ENCODE results near the gene ADGRA1. TPM values are rescaled to one million over a fixed set of nuclear protein-coding genes. Genes with fewer than 3 reads are reported as not detected.

ADGRA1 gene
- polyA plus RNA-seq, 3 donors, result not detected

GRCh38 chr10:133048266-133048665, 39.5 kb upstream of the ADGRA1 start:
- Mint-ChIP-seq H3K9me3 (peaks cover 0 to 8% (median 0%) of the 10 kb centered on the region in 7 donors), H3K27ac (peak overlapping the region in 1 of 7 donors; percentile 77), H3K4me3 (no peak overlapping the region), H3K36me3 (no peaks in the 10 kb centered on the region), H3K27me3 (ENCODE audit: low read depth in 3 of 3) (peaks cover 7 to 11% (median 7%) of the 10 kb centered on the region in 3 donors), H3K4me1 (no peaks in the 10 kb centered on the region)
- no peak overlapping the region for H3K4me3 ChIP-seq (replicated peaks in 1 of 3; ENCODE audit: low read depth in 2 of 3, low read length in 3 of 3)
- no peak overlapping the region for H3K9ac ChIP-seq (ENCODE audit: insufficient read depth, low read length, poor library complexity, severe bottlenecking)
- H4K20me1 ChIP-seq (ENCODE audit: insufficient read depth, low read length), result no peaks in the 10 kb centered on the region
- no peak overlapping the region for H3K4me2 ChIP-seq (replicated peaks; ENCODE audit: extremely low read depth, low read length, poor library complexity, severe bottlenecking)
- DNase-seq, result no peak
- TF ChIP-seq CTCF (IDR thresholded peaks at IDR 0.05), result no peak
- no peaks in the 10 kb centered on the region for H3K79me2 ChIP-seq (ENCODE audit: insufficient read depth, low read length)
- peaks cover 0 to 3% of the 10 kb centered on the region in 2 donors for H3K27me3 ChIP-seq (ENCODE audit: control insufficient read depth in 2 of 2, insufficient read depth in 2 of 2, low read length in 2 of 2)
- no peaks in the 10 kb centered on the region for H3K36me3 ChIP-seq (replicated peaks in 1 of 2; ENCODE audit: control insufficient read depth in 1 of 2, insufficient read depth in 2 of 2, low read length in 2 of 2)
- no peaks in the 10 kb centered on the region for H3K4me1 ChIP-seq (ENCODE audit: control insufficient read depth in 1 of 2, insufficient read depth in 2 of 2, low read length in 2 of 2)
- WGBS (ENCODE audit: insufficient coverage), result 5% methylated on average over 12 of the region's 13 CpGs
- H3K27ac ChIP-seq (ENCODE audit: low read depth in 1 of 2, low read length in 2 of 2), result no peak overlapping the region
- intact Hi-C loops (cut with micrococcal nuclease), result no loop called here
- H3K9me3 ChIP-seq (replicated peaks in 1 of 2; ENCODE audit: control insufficient read depth in 1 of 2, insufficient read depth in 1 of 2, low read length in 2 of 2), result no peaks in the 10 kb centered on the region
- H2AFZ ChIP-seq (ENCODE audit: insufficient read depth, low read depth, low read length, poor library complexity, severe bottlenecking), result no peak overlapping the region

GRCh38 chr10:133048926-133049325, 38.8 kb upstream of the ADGRA1 start:
- Mint-ChIP-seq H3K9me3 (peaks cover 0 to 8% (median 0%) of the 10 kb centered on the region in 7 donors), H3K4me1 (no peaks in the 10 kb centered on the region), H3K4me3 (peak overlapping the region in 1 of 2 donors; percentile 65), H3K36me3 (no peaks in the 10 kb centered on the region), H3K27me3 (ENCODE audit: low read depth in 3 of 3) (peaks cover 7 to 11% (median 7%) of the 10 kb centered on the region in 3 donors), H3K27ac (no peak overlapping the region)
- no peak overlapping the region for H2AFZ ChIP-seq (ENCODE audit: insufficient read depth, low read depth, low read length, poor library complexity, severe bottlenecking)
- no peaks in the 10 kb centered on the region for H3K9me3 ChIP-seq (replicated peaks in 1 of 2; ENCODE audit: control insufficient read depth in 1 of 2, insufficient read depth in 1 of 2, low read length in 2 of 2)
- no peaks in the 10 kb centered on the region for H3K79me2 ChIP-seq (ENCODE audit: insufficient read depth, low read length)
- no peaks in the 10 kb centered on the region for H4K20me1 ChIP-seq (ENCODE audit: insufficient read depth, low read length)
- 96% methylated on average over 9 of the region's 13 CpGs for WGBS (ENCODE audit: insufficient coverage)
- TF ChIP-seq CTCF (IDR thresholded peaks at IDR 0.05), result no peak
- intact Hi-C loops (cut with micrococcal nuclease), result no loop called here
- H3K27ac ChIP-seq (ENCODE audit: low read depth in 1 of 2, low read length in 2 of 2), result no peak overlapping the region
- no peak overlapping the region for H3K4me3 ChIP-seq (replicated peaks in 1 of 3; ENCODE audit: low read depth in 2 of 3, low read length in 3 of 3)
- DNase-seq, result no peak
- H3K36me3 ChIP-seq (replicated peaks in 1 of 2; ENCODE audit: control insufficient read depth in 1 of 2, insufficient read depth in 2 of 2, low read length in 2 of 2), result no peaks in the 10 kb centered on the region
- no peaks in the 10 kb centered on the region for H3K4me1 ChIP-seq (ENCODE audit: control insufficient read depth in 1 of 2, insufficient read depth in 2 of 2, low read length in 2 of 2)
- H3K4me2 ChIP-seq (replicated peaks; ENCODE audit: extremely low read depth, low read length, poor library complexity, severe bottlenecking), result no peak overlapping the region
- H3K27me3 ChIP-seq (ENCODE audit: control insufficient read depth in 2 of 2, insufficient read depth in 2 of 2, low read length in 2 of 2), result peaks cover 0 to 3% of the 10 kb centered on the region in 2 donors
- H3K9ac ChIP-seq (ENCODE audit: insufficient read depth, low read length, poor library complexity, severe bottlenecking), result no peak overlapping the region

All from CD14-positive monocyte (primary cell).